ENCODE measurements around the gene PSEN1.
A peak's percentile ranks its signal among the peaks of the same experiment; 100 is the strongest.

The PSEN1 gene

GRCh38 chr14:73223049-73223448 is 86.7 kb downstream of the PSEN1 start:
- peak in 1 of 3 experiments; percentile 22 for DNase-seq

- DNase-seq: no peak
Observed at GRCh38 chr14:73225496-73225895, 89.2 kb downstream of the PSEN1 start.

GRCh38 chr14:73227812-73228781 is 91.8 kb downstream of the PSEN1 start:
- no peak for DNase-seq

GRCh38 chr14:73230051-73230450 is 93.7 kb downstream of the PSEN1 start:
- DNase-seq: no peak

- DNase-seq: peak in 1 of 3 experiments; percentile 12
Observed at GRCh38 chr14:73231981-73232851, 95.9 kb downstream of the PSEN1 start.

- no peak for DNase-seq
Observed at GRCh38 chr14:73232984-73233383, 96.7 kb downstream of the PSEN1 start.

- DNase-seq: no peak
Observed at GRCh38 chr14:73233564-73233963, 97.3 kb downstream of the PSEN1 start.

- DNase-seq: no peak
Observed at GRCh38 chr14:73234029-73234428, 97.7 kb downstream of the PSEN1 start.

GRCh38 chr14:73234586-73235394 is 98.5 kb downstream of the PSEN1 start:
- no peak for DNase-seq

- DNase-seq: peak in 2 of 3 experiments; percentile 36 to 73
Observed at GRCh38 chr14:73235531-73236155, 99.3 kb downstream of the PSEN1 start.

- DNase-seq: no peak
Observed at GRCh38 chr14:73236157-73236556, 99.8 kb downstream of the PSEN1 start.

GRCh38 chr14:73236752-73237218 is 100.5 kb downstream of the PSEN1 start:
- no peak for DNase-seq

GRCh38 chr14:73237219-73237785 is 101.0 kb downstream of the PSEN1 start, which contains the start of gene PAPLN:
TSS of gene PAPLN (plus strand) at chr14:73237506. CDS start at chr14:73239779, 2,273 bp downstream.
- DNase-seq: peak; percentile 18 to 31 (median 21)

GRCh38 chr14:73237786-73238423 is 101.6 kb downstream of the PSEN1 start:
- DNase-seq: peak in 2 of 3 experiments; percentile 45 to 52

- DNase-seq: peak in 2 of 3 experiments; percentile 36 to 58
Observed at GRCh38 chr14:73238424-73238852, 102.1 kb downstream of the PSEN1 start.

GRCh38 chr14:73238941-73239340 is 102.6 kb downstream of the PSEN1 start:
- peak in 2 of 3 experiments; percentile 28 to 58 for DNase-seq

GRCh38 chr14:73239393-73240241 is 103.3 kb downstream of the PSEN1 start:
- DNase-seq: peak in 2 of 3 experiments; percentile 49 to 50

- no peak for DNase-seq
Observed at GRCh38 chr14:73240816-73241480, 104.6 kb downstream of the PSEN1 start.
